K562 (cell line): ENCODE results near the gene ELOVL7. TPM values are rescaled to one million over a fixed set of nuclear protein-coding genes. Genes with fewer than 3 reads are reported as not detected.

ENCODE experiments used
- E2F3 ChIP-seq: fragments of 250-450 bp; sonication (Bioruptor Pico); IDR thresholded peaks from 2 replicates; pipeline ENCODE4 v1.4.0; 2020; ENCODE audit warnings: mild to moderate bottlenecking
- KAT2B ChIP-seq: IDR thresholded peaks from one replicate; pipeline ENCODE4 v1.6.1; 2012; ENCODE audit warnings: low read depth, mild to moderate bottlenecking, control low read depth, inconsistent platforms, low read length, moderate library complexity
- MAFG ChIP-seq: fragments of 450-650 bp; conservative IDR thresholded peaks from 2 replicates; pipeline ENCODE4 v1.6.1; 2016; ENCODE audit warnings: missing genetic modification characterization, missing compliant biosample characterization
- MXI1 ChIP-seq: IDR thresholded peaks from 2 replicates; pipeline ENCODE4 v1.6.1; 2011; ENCODE audit warnings: low read depth, mild to moderate bottlenecking, improper control_type of control experiment, low read length
- NFIX ChIP-seq: fragments of 250-450 bp; sonication (Bioruptor Pico); IDR thresholded peaks from 2 replicates; pipeline ENCODE4 v1.4.0; 2020; ENCODE audit warnings: low read depth, mild to moderate bottlenecking, moderate library complexity
- NR2C2 ChIP-seq, 2 experiments: fragments of 200-800 bp in 1 of 2; sonication (Bioruptor generic) in 1 of 2; sonication (generic) in 1 of 2; formaldehyde crosslinking in 1 of 2; IDR thresholded peaks; 2 replicates each; pipeline versions ENCODE4 v1.6.1 to v1.8.0; 2016 to 2022; ENCODE audit warnings: mild to moderate bottlenecking in 1 of 2, missing compliant biosample characterization in 1 of 2, missing genetic modification characterization in 1 of 2, missing genetic modification reagents in 1 of 2
- SIX5 ChIP-seq, 2 experiments: IDR thresholded peaks; 2 replicates each; pipeline ENCODE4 v1.6.1; 2011; ENCODE audit warnings: low read length in 2 of 2, borderline replicate concordance in 1 of 2, low read depth in 1 of 2, mild to moderate bottlenecking in 1 of 2, moderate library complexity in 1 of 2; ENCODE audit not compliant: insufficient read depth in 1 of 2
- SMARCA5 ChIP-seq: fragments of 450-650 bp; IDR thresholded peaks from 2 replicates; pipeline ENCODE4 v1.6.1; 2016
- THRAP3 ChIP-seq: fragments of 450-650 bp; IDR thresholded peaks from 2 replicates; pipeline ENCODE4 v1.6.1; 2016; ENCODE audit warnings: mild to moderate bottlenecking, inconsistent platforms, borderline replicate concordance
- ZNF12 ChIP-seq: sonication (generic); formaldehyde crosslinking; IDR thresholded peaks from 2 replicates; pipeline ENCODE4 v1.4.0; 2020; ENCODE audit warnings: mild to moderate bottlenecking, missing genetic modification reagents
- ZNF696 ChIP-seq: fragments of 250-450 bp; sonication (Bioruptor Pico); conservative IDR thresholded peaks from 2 replicates; pipeline ENCODE4 v1.4.0; 2020; ENCODE audit warnings: mild to moderate bottlenecking, moderate library complexity
- ZNF75A ChIP-seq: fragments of 450-650 bp; formaldehyde crosslinking; IDR thresholded peaks from 2 replicates; pipeline ENCODE4 v1.4.0; 2020; ENCODE audit warnings: mild to moderate bottlenecking
- polyA plus RNA-seq, 8 experiments: library from polyadenylated mRNA; depleted of rRNA in 4 of 8; stranded (reverse) in 5 of 8; unstranded in 3 of 8; fragments of >200 nt; fragmentation: Nextera tagmentation in 2 of 8; fragmentation: Illumina TruSeq in 1 of 8; extraction: Ambion mirVana in 2 of 8; extraction: Trizol in 1 of 8; gene quantifications; 2 replicates each; pipeline versions ENCODE4 v1.2.1 to v1.2.3, GENCODE V29; 2011 to 2014; ENCODE audit warnings: inconsistent platforms in 1 of 8, missing spikeins in 1 of 8
- total RNA-seq, 7 experiments: library from RNA; depleted of rRNA in 6 of 7; stranded (reverse); fragments of >200 nt in 6 of 7; fragmentation: Illumina TruSeq in 2 of 7; extraction: Trizol in 2 of 7; gene quantifications; 2 replicates each; pipeline versions ENCODE4 v1.2.1 to v1.2.3, GENCODE V29; 2011 to 2021; ENCODE audit warnings: low replicate concordance in 1 of 7
- TF ChIP-seq, protein P1 (sequence below): fragments of 200-800 bp; sonication (Bioruptor generic); IDR thresholded peaks from 2 replicates; pipeline ENCODE4 v1.6.1; 2017; ENCODE audit warnings: missing genetic modification characterization, missing compliant biosample characterization
- TF ChIP-seq, protein P2 (sequence below), 2 experiments: fragments of 200-800 bp in 1 of 2; sonication (Bioruptor generic) in 1 of 2; sonication (generic) in 1 of 2; formaldehyde crosslinking in 1 of 2; IDR thresholded peaks in 1 of 2; conservative IDR thresholded peaks in 1 of 2; 2 replicates each; pipeline versions ENCODE4 v1.5.0 to v1.6.1; 2016 to 2020; ENCODE audit warnings: missing compliant biosample characterization in 1 of 2, missing genetic modification characterization in 1 of 2, missing genetic modification reagents in 1 of 2
- TF ChIP-seq, protein P3 (sequence below), 2 experiments: fragments of 450-650 bp; conservative IDR thresholded peaks; 2 replicates each; pipeline ENCODE4 v1.6.1; 2017; ENCODE audit warnings: mild to moderate bottlenecking in 2 of 2, moderate library complexity in 2 of 2
- TF ChIP-seq, protein P4 (sequence below): fragments of 450-650 bp; formaldehyde crosslinking; IDR thresholded peaks from 2 replicates; pipeline ENCODE4 v1.4.0; 2022; ENCODE audit warnings: missing genetic modification characterization
- TF ChIP-seq, protein P5 (sequence below): fragments of 450-650 bp; IDR thresholded peaks from 2 replicates; pipeline ENCODE4 v1.6.1; 2018; ENCODE audit warnings: mild to moderate bottlenecking, low read depth; ENCODE audit not compliant: partially characterized antibody

Gene ELOVL7
- total and polyA plus RNA-seq, 9 of the 15 experiments (the other 6 are each of a cell fraction or from before 2014, with no cell fraction given) = 4.5 to 12.3 (median 6.9) TPM

DNA sequence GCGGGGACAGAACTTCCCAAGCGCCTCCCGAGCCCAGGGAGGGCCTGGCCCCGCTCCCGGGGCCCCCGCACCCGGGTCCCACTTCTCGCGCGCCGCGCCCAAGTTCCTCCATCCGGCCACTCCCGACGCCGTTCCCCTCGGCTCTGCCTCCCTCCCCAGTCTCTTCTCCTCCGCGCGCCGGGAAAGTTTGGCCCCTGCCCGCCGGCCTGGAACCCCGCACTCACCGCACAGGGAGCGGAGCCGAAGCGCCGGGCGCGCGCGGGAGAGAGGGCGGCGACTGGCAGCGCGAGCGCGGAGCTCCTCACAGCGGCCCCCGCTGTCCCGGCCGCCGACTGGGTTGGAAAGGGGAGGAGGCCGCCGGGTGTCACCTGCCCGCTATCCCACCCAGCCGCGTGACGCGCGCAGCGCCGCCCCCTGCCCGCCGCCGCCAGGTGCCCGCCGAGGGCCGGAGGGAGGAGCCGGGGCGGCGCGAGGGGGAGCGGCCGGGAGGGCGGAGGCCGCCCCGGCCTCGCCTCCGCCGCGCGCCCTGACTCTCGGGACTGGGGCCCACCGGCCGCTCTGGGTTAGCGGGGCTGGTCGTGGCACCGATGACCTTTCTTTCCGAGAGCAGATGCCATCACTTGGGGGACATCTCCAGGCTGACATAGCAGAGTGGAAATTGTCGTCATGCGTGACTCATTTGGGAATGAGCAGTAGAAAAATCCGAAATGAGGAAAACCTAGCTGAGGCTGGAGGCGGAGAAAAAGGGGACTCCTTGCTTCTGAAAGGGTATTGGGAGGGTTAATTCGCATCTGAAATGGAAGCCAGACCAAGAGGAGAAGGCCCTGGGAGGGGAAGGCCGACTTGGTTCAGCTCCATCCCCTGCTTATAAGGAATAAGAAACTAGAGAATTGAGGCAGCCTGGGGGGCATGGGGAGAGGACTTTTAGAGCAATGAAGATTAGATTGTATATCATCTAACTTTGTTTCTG lies at the start of gene ELOVL7 (continued):
- TF ChIP-seq, protein P1, sequence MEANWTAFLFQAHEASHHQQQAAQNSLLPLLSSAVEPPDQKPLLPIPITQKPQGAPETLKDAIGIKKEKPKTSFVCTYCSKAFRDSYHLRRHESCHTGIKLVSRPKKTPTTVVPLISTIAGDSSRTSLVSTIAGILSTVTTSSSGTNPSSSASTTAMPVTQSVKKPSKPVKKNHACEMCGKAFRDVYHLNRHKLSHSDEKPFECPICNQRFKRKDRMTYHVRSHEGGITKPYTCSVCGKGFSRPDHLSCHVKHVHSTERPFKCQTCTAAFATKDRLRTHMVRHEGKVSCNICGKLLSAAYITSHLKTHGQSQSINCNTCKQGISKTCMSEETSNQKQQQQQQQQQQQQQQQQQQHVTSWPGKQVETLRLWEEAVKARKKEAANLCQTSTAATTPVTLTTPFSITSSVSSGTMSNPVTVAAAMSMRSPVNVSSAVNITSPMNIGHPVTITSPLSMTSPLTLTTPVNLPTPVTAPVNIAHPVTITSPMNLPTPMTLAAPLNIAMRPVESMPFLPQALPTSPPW (CRISPR knock-in tag) = peak; percentile 68
- TF ChIP-seq MAFG (tag) (no peak), NFIX (CRISPR knock-in tag) (no peak), MXI1 (no peak), SIX5 (IDR thresholded peaks at IDR 0.05; ENCODE audit: borderline replicate concordance in 1 of 2, insufficient read depth in 1 of 2, low read depth in 1 of 2, low read length in 2 of 2) (no peak), SMARCA5 (no peak), ZNF696 (no peak), THRAP3 (no peak), E2F3 (CRISPR knock-in tag) (peak; percentile 80), ZNF75A (no peak), KAT2B (no peak), NR2C2 (CRISPR knock-in tag; IDR thresholded peaks at IDR 0.05) (no peak), NR2C2 (tag; IDR thresholded peaks at IDR 0.05) (peak; percentile 62), ZNF12 (CRISPR knock-in tag) (no peak)
- TF ChIP-seq, protein P2, sequence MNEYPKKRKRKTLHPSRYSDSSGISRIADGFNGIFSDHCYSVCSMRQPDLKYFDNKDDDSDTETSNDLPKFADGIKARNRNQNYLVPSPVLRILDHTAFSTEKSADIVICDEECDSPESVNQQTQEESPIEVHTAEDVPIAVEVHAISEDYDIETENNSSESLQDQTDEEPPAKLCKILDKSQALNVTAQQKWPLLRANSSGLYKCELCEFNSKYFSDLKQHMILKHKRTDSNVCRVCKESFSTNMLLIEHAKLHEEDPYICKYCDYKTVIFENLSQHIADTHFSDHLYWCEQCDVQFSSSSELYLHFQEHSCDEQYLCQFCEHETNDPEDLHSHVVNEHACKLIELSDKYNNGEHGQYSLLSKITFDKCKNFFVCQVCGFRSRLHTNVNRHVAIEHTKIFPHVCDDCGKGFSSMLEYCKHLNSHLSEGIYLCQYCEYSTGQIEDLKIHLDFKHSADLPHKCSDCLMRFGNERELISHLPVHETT (CRISPR knock-in tag; conservative IDR thresholded peaks at IDR 0.05 in 1 of 2, IDR thresholded peaks at IDR 0.05 in 1 of 2) = no peak
- TF ChIP-seq, protein P3, sequence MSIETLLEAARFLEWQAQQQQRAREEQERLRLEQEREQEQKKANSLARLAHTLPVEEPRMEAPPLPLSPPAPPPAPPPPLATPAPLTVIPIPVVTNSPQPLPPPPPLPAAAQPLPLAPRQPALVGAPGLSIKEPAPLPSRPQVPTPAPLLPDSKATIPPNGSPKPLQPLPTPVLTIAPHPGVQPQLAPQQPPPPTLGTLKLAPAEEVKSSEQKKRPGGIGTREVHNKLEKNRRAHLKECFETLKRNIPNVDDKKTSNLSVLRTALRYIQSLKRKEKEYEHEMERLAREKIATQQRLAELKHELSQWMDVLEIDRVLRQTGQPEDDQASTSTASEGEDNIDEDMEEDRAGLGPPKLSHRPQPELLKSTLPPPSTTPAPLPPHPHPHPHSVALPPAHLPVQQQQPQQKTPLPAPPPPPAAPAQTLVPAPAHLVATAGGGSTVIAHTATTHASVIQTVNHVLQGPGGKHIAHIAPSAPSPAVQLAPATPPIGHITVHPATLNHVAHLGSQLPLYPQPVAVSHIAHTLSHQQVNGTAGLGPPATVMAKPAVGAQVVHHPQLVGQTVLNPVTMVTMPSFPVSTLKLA (conservative IDR thresholded peaks at IDR 0.05) = 0 out of 4 replicates have a peak, but pooled peaks of 1 of the 2 experiments have one; percentile 32
- TF ChIP-seq, protein P4, sequence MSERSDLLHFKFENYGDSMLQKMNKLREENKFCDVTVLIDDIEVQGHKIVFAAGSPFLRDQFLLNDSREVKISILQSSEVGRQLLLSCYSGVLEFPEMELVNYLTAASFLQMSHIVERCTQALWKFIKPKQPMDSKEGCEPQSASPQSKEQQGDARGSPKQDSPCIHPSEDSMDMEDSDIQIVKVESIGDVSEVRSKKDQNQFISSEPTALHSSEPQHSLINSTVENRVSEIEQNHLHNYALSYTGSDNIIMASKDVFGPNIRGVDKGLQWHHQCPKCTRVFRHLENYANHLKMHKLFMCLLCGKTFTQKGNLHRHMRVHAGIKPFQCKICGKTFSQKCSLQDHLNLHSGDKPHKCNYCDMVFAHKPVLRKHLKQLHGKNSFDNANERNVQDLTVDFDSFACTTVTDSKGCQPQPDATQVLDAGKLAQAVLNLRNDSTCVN (CRISPR knock-in tag) = no peak
- TF ChIP-seq, protein P5, sequence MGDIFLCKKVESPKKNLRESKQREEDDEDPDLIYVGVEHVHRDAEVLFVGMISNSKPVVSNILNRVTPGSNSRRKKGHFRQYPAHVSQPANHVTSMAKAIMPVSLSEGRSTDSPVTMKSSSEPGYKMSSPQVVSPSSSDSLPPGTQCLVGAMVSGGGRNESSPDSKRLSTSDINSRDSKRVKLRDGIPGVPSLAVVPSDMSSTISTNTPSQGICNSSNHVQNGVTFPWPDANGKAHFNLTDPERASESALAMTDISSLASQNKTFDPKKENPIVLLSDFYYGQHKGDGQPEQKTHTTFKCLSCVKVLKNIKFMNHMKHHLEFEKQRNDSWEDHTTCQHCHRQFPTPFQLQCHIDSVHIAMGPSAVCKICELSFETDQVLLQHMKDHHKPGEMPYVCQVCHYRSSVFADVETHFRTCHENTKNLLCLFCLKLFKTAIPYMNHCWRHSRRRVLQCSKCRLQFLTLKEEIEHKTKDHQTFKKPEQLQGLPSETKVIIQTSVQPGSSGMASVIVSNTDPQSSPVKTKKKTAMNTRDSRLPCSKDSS = no peak
